Esophagus mucosa (tissue), 1 donor: Measurements from ENCODE around the gene RNASE13. TPM values are rescaled to one million over a fixed set of nuclear protein-coding genes. Genes with fewer than 3 reads are reported as not detected.
"Not testable (repeated sequence)": the region's sequence is repeated elsewhere in the genome, so short reads cannot be mapped to it uniquely, and the experiment has no call there.

Experiments
- ATAC-seq: fragments of 200-7000 bp; cut with Tn5 transposase; one replicate; pipeline ENCODE4 v1.9.1; 2020
- total RNA-seq: library from RNA; stranded (reverse); gene quantifications from one replicate; pipeline ENCODE4 v1.2.4, GENCODE V29; 2023
- donor health status: DM: yes; HTN: yes; CAD: no.

Gene RNASE13
- total RNA-seq, 1 donor from 2014 or later = not detected

DNA sequence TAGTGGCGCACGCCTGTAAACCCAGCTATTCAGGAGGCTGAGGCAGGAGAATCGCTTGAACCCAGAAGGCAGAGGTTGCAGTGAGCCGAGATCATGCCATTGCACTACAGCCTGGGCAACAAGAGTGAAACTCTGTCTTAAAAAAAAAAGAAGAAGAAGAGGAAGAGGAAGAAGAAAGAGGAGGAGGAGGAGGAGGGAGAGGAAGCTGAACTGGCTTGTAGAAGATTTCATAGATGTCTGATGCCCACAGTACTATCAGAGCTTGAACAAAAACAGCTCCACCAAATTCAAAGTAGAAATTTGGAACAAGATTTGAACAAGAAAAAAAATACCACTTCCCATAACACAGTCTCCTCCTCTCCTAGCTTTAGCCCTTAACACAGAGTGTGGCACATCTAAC lies 49.0 kb downstream of the RNASE13 start:
- not testable (repeated sequence) for ATAC-seq

Other genes with a start within 250 kb of the RNASE13 start
- 8.6 TPM for gene RNASE1, start 232.0 kb downstream of the RNASE13 start, total RNA-seq
- not detected for gene RNASE3, start 143.4 kb downstream of the RNASE13 start, total RNA-seq
- not detected for gene RNASE2, start 79.3 kb downstream of the RNASE13 start, total RNA-seq
- 37.8 TPM for gene METTL17, start 44.8 kb downstream of the RNASE13 start, total RNA-seq
- gene SLC39A2, start 35.5 kb downstream of the RNASE13 start, total RNA-seq = 15.7 TPM
- 54.7 TPM for gene NDRG2, start 9.7 kb downstream of the RNASE13 start, total RNA-seq
- gene TPPP2, start 4.6 kb downstream of the RNASE13 start, total RNA-seq = not detected
- 2.7 TPM for gene RNASE7, start 7.6 kb upstream of the RNASE13 start, total RNA-seq
- not detected for gene RNASE8, start 23.0 kb upstream of the RNASE13 start, total RNA-seq
- 2.3 TPM for gene ARHGEF40, start 35.5 kb upstream of the RNASE13 start, total RNA-seq
- gene ZNF219, start 63.8 kb upstream of the RNASE13 start, total RNA-seq = 40.4 TPM
- 1.6 TPM for gene TMEM253, start 66.3 kb upstream of the RNASE13 start, total RNA-seq
- gene OR5AU1, start 121.3 kb upstream of the RNASE13 start, total RNA-seq = not detected
- gene HNRNPC, start 234.6 kb upstream of the RNASE13 start, total RNA-seq = 415 TPM
- not detected for gene RPGRIP1, start 245.3 kb upstream of the RNASE13 start, total RNA-seq